RPMI8226 (cell line): ENCODE data around the gene ARHGAP26.
"Not testable (repeated sequence)": the region's sequence is repeated elsewhere in the genome, so short reads cannot be mapped to it uniquely, and the experiment has no call there.

Source experiments
- DNase-seq: peaks from one replicate; pipeline ENCODE4 v3.0.0-alpha.2; 2015

ARHGAP26 gene

DNA sequence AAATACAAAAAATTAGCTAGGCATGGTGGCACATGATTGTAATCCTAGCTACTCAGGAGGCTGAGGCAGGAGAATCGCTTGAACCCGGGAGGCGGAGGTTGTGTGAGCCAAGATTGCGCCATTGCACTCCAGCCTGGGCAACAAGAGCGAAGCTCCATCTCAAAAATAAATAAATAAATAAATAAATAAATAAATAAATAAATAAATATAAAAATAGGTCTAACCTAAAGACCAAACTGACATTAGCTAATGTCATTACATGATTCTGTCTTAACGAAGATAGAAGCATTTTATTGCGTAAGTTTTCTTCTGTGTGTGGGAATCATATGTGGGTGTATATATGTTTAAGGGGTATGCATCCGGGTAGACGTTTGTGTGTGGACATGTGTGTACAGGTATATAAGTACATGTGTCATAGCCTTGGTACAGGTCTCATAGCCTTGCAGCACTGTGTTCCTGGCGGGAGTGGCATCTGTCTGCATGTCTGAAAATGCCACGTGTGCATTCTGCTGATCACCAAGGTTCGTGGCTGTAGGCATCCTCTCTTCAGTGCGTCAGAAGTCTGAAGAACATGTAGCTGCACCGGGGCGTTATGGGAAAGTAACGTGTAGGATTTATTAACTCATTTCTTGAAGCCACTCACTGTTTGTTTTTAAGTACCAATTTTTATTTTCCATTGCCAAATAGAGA is 335.2 kb downstream of the ARHGAP26 start:
- DNase-seq, result peak; percentile 23

DNA sequence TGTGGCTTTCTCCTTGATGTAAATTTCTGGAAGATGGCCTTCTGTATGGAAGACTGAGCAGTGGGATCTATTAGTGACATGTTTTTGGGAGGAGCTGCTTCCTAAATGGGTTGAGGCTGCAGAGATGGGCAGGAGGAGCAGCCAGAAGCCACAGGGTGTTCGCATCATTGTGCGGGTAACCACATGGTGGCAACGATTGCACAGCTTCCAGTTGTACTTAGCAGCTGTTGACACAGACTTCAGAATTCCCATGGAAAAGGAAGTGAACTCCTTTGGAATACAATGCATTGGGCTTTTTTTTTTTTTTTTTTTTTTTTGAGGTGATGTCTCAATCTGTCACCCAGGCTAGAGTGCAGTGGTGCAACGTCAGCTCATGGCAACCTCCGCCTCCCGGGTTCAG is 336.0 kb downstream of the ARHGAP26 start:
- DNase-seq, result no peak

DNA sequence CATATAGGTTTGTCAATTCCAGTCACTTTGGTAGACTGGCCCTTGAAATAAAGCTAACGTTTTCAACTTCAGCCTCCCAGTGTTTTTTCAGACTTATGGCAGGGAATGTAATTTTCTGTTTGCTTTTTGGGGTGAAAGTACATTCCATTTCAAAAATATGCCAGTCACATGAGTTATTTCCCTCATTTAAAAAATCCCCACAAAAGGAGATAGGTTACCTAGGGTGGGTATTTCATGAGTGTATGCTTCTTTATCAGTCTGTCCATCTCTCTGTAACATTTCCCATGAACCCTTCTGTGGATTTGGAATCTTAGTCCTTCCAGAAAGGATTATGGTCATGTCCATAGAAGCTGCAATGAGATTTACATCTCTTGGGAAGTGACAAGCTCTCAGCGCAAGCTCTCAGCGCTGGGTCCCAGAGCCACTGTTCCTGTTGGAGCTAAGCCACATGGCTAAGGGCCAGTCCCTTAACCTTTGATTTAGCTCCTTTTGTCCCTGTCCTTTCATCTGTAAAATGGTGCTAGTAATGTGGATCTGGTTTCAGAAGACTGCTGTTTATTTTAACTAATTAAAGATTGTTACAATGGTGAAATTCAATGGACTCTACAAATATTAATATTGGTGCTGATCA is 338.4 kb downstream of the ARHGAP26 start:
- DNase-seq, result no peak

DNA sequence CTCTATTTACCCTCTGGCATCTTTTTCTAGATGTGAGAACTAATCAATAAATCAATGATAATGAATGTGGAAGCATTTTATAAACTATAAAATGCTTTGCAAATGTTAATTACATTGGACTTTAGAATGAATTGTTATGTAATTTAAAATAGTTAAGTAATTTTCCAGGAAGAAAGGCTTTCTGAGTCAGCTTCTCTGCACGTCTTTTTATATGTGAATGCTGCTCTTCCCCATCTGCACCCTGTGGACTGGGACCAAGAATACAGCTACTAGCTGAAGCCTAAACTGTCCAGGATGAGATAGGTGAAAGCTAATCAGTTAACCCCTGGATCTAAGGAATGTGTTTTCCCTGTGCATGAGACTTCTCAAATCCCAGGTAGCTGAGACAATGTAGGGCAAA is 340.4 kb downstream of the ARHGAP26 start:
- no peak for DNase-seq

DNA sequence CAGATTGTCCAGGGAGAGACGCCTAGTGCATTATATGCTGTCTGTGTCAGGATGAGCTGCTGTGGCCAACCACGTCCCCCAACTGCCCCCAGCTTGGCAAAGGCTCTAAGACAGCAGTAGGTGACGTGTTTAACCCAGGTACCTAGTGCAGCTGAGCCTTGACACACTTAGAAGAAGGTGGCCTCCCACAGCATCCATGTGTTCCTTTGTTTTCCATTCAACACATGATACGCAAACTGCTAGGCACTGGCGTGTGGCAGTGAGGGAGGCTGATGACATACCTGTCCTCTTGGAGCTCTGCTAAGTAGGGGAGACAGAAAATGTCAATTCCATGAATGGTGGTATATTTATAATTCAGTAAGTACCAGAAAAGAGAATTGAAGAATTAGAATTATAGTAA is 341.6 kb downstream of the ARHGAP26 start:
- no peak for DNase-seq

DNA sequence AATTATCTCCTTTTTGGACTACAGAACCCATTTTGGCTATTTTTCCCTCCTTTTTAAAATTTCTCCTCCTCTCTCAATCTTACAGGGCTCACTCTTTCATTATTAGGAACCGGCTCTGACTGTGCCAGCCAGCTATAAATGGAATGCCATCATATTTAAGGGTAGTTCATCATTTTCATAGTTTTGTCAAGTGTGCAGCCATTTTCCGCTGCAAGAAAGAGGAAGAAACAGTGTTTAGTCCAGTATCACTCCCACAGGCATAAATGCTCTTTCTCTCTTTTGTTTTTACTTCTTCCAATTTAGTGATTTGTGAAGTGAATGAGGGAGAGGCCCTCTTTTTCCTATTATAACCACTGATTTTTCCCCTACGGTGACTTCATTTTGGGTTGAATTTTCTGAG is 343.3 kb downstream of the ARHGAP26 start:
- no peak for DNase-seq

DNA sequence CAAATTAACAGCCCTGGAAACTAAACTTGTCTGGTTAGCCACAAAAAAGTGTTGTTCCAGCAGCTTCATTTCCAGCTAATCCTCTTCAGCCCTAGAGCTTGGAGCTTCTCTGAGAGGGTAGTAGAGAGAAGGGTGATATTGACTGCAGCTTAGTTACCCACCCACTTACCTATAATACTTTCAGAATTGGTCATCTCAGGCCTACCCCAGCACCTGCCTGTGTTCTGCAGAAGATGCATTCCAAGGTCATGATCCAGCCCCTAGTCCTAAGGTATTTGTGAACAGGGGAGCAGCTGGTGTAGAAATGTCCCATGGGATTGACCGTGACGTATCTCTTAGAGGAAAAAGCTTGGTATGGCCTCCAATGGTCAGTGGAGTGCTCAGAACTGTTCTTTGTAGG is 344.3 kb downstream of the ARHGAP26 start:
- no peak for DNase-seq

DNA sequence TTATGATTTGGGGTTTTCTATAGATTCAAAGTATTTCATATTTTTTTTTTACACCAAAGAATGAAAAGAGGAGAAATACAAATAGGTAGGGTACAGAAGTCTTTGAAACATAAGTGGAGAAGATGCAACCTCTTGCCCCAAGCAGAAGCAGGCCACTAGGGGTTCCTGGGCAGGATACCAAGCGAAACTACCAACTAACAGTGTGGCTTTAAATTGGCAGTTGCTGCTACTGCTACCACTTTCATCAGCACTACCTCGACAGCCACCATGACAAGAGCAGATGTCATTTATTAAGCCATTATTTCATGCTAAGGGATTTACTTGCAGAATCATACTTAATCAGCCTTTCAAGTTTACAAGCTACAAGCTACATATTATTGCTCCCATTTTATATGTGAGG is 345.2 kb downstream of the ARHGAP26 start:
- peak; percentile 89 for DNase-seq

DNA sequence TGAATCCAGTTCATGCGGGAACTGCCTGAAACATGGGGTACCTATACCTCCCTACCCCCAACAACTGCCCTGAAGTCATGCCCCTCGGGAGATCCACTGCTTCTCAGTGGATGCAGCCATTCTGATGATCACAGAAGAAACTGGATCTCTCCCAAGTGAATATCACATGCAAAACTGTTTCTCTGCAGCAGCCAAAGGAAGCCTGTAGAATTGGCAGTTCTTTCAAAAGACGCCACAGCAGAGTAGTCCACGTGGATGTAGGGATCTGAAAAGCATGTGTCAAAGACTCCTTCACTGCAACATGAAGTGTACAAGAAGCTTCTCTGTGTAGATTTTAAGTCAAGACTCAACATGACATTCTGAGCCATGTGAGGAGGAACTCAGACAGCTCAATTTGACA is 346.6 kb downstream of the ARHGAP26 start:
- no peak for DNase-seq

DNA sequence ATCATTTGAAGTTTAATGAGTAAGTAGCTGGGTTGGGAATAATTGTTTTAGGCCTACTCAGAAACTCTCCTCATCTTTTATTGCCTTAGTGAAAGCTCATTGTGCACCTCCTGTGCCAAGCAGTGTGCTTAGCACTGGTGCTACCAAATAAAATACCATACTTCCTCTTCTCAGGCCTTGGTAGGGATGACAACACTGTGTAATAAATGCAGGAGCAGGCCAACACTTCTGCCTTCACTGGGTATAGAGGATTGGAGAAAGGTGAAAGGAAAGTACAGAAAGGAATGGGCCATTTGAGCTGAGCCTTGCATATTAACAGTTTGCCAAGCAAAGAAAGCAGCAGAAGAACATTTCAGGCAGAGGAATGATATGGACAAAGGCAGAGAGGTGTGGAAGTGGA is 347.6 kb downstream of the ARHGAP26 start:
- peak; percentile 48 for DNase-seq

DNA sequence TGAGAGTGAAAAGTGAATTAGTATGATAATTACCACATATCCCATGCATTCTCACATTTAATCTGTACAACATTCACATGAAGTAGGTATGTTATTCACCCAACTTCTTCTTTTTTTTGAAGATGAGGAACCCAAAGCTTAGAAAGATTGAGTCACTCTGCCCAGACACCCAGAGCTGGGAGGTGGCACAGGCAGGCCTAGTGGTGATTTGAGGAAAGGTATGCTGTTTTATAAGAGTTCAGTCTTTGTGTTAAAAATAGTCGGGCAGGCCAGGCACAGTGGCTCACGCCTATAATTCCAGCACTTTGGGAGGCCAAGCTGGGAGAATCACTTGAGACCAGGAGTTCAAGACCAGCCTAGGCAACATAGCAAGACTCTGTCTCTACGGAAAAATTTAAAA is 348.0 kb downstream of the ARHGAP26 start:
- DNase-seq, result peak; percentile 74

DNA sequence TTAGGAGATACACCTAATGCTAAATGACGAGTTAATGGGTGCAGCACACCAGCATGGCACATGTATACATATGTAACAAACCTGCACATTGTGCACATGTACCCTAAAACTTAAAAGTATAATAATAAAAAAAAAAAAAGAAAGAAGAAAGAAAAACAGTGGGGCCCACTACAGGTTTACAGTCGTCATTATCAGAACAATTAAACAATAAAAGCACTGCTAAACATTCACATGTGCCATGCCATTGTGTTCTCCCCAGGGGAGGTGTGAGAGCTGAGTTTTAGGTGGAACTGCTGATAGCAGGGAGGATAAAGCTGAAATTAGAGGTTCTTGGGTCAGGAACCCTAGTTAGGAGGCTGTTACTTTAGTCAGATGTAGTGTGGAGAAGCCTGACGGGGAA is 348.6 kb downstream of the ARHGAP26 start:
- not testable (repeated sequence) for DNase-seq

DNA sequence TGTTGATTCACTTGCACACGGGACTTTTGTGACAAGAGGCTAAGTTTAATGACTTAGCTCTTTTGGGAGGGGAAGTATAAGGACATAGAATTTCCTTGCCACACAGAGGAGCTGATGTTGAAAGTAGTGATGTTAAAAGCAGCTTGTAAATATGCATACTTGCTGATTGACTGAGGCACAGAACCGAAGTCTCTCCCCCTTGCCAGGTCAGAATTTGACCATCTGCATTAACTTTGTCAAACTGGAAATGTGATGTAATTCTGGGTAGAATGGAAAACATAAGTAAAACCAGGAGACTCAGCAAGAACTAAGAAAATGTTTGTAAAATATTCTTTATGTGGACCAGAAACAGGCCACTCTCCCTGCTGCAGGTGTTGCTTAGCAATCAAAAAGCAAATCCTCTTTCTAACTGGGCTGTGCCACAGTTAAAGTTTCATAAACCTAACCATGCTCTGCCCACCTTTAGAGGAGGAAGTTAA is 349.2 kb downstream of the ARHGAP26 start:
- peak; percentile 87 for DNase-seq

DNA sequence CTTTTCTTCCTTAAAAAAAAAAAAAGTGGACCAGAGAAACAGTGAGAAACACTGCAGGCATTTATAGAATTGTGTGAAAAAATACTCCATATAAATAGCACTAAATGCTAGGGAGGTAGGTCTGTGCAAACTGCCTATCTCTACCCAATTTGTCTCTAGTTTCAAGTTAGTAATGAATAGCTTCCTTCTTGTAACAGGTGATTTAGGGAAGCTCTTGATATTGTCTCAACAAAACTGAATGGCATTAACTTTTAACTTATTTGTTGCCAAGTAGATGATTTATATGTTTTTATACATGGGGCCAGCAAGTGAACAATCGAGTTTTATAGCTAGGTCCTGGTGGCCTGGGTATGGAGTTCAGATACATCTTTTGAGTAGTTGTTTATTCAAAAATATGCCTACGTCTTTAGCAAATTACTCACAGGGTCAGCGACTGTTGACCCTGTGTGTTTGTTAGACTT is 349.7 kb downstream of the ARHGAP26 start:
- peak; percentile 43 for DNase-seq

DNA sequence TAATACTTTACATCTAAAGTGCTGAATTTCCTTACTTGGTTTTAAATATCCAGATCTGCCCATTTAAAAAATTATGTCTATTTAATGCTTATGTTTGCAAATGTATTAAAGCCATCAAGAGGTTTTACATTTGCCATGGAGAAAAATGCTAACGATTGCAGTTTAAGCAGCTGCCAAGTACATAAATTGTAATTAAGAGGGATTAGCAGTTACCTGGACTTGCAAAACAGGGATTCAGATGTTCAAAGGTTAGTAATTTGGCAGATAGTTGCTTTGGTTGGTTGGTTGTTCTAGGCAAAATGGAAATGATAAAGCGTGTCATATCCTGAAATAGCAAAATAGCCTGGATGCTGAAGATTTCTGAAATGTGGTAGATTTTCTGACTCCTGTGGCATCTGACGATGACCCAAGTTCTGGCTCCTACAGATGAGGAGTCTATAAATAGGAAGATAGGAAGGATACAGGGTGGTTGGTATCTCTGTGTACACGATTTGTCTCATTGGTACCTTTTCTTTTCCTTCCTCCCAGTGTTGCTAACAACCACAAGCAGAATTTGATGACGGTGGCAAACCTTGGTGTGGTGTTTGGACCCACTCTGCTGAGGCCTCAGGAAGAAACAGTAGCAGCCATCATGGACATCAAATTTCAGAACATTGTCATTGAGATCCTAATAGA is 350.4 kb downstream of the ARHGAP26 start:
- peak; percentile 71 for DNase-seq

DNA sequence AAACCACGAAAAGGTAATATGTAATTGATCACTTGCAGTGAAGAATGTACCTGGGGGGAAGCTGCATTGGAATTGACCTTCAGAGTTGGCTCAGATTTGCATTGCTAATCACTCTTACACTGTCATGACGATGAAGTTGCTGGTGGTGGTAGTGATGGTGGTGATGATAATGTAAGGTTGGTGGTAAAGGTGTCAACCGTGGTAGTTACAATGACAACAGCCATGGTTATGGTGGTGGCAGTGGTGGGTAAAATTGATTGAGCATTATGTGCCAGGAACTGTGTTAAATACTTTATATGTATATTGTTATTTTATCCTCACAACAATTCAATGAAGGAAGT is 350.9 kb downstream of the ARHGAP26 start:
- DNase-seq, result no peak

DNA sequence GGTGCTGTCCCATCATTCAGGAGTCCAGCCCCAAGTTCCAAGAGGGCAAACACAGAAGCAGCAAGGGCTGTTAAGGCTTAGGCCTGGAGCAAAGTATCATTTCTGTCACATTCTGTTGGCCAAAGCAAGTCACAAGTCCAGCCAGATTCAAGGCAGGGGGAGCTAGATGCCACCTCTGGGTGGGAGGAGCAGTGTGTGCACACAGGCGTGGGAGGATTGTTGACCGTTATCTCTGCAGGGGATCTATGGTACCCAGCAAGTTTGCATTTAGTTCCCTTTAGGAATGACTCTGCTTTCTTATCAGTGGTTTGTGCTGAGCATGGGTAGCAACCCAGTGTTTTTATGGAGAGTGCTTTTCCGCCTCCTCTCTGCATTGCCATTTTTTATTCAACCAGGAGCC is 354.4 kb downstream of the ARHGAP26 start:
- DNase-seq, result no peak

DNA sequence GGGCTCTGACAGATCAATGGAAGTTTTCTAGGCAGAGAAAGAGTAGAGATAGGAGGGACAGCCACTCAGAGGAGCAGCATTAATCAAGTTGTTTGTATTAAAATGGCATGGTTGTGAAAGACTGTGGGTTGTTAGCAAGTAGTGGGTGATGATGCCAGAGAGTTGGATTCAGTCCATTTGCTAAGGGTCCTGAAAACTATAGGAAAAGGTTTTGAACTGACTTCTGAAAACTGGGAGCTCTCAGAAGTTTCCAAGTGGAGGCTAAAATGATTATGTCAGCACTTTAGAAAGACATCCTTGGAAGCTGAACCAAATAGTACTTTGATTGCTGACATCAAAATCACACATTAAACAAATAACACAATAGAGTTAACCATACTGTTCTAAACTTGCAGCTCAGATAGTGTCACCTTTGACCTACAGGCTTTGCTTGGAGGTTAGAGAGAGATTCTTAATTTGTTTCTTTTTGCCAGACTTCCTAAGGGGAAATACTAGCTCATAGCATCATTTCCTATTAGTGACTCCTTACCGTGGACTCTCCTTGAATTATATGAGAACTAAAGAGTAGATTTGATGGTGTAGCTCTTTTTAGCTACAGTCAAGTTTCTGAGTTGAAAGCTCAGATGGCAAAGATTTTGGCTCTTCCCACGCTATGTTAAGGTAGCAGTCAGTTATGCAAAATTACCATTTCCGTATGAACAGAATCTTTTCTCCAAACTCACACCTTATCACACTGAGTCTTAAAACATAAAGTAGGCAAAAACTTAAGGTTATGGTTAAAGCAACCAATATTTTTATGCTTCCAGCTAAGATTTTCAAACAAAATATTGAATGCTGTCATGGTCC is 356.2 kb downstream of the ARHGAP26 start:
- DNase-seq, result no peak

DNA sequence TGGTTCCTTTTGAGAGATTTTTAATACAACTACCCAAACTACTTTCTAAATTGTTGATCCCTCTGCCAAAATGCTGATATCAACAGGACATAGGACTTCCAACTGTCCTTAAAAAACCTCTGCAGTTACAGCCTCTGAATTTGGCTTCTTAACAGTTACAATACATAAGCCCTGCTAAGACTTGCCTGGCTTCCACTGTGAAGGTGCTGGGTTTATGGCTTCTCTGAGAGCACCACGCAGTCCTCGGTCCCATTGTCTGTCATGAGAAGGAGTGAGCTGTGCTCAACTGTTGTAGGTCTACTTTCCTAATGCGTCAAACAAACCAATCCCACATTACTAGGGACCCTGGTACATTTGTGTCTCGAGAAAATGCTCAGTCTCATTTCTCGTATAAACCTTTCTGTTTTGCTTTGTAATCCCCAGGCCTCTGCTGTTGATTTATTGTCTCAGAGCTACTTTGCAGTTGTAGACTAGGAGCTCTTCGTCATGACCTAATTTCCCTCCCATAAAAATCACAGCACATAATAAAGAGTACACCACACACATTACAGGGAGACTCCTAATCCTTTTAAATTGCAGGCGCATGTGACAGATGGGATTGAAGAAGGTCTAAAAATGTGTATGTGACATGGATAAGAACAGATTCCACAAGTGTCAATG is 358.4 kb downstream of the ARHGAP26 start:
- DNase-seq, result no peak

DNA sequence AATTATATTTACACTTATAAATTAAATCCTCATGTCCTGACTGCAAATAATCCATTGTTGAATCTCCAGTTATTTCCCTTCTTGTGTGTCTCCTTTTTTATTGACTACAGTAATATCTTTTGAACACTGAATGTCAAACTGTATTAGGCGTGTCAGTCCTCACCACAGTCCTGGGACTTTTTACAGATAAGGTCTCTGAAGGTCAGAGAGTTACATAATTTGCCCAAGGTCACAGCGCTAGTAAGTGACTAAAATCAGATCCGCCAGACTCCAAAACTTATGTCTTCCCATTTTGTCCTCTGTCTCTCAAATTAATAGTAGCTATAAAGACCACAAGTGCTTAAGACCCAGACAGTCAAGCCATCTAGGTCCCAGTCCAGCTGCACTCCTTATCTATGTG is 359.0 kb downstream of the ARHGAP26 start:
- DNase-seq, result no peak

DNA sequence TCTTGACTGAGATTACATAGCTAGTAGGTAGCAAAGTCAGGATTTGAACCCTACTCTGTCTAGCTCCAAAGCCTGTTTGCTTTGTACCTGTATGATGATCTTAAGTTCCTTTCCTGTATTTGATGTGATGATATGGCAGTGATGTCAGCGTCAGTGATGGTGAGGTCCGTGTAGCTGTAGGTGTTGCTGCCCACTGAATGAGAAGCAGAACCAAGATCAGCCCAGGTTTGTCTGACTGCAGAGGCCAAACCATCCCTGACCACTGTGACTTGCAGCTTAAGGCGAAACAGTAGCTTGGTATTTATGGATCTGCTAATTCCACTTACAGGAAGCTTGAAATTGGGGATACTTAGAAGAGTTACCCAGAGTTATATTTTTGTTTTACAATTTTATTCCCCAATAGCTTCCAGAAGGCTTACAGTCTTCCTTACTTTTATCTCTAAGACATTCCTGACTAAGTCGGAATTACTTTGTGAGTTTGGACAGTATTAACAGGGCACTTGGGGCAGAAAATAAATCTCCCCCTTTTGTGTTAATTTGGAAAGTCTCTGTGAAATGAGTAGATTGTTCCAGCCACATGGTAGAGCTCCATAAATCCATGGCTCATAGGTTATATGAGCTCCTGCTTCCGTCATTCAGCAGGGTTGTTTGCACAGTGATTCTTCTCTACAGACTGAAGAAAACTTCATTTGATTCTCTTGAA is 359.9 kb downstream of the ARHGAP26 start:
- no peak for DNase-seq
